Endothelial cell of umbilical vein (primary cell): ENCODE measurements around the gene SEC14L1. TPM values are rescaled to one million over a fixed set of nuclear protein-coding genes. Genes with fewer than 3 reads are reported as not detected.
A peak's percentile ranks its signal among the peaks of the same experiment; 100 is the strongest.

ENCODE experiments used
- BruUV-seq: library from RNA; stranded (reverse); fragments of 400-500 nt; replicated peaks from 2 replicates; lab custom pipeline; 2021; lab: Mats Ljungman, UMichigan
- CTCF ChIA-PET: fragments of 300-600, 350-600 bp; sonication (Branson Sonifier 250); formaldehyde crosslinking; loops from one replicate; lab custom pipeline; 2021; ENCODE audit warnings: antibody characterized with exemption, inconsistent platforms; lab: Charles Lee
- POLR2A ChIA-PET: fragments of 300-600, 350-600 bp; sonication (Branson Sonifier 250); formaldehyde crosslinking; loops from one replicate; lab custom pipeline; 2021; ENCODE audit warnings: antibody characterized with exemption, inconsistent platforms; lab: Charles Lee
- DNase-seq: peaks from one replicate; pipeline ENCODE4 v3.0.0-alpha.2; 2011; ENCODE audit warnings: low read depth, low spot score
- FAIRE-seq: peaks from 2 replicates; lab custom pipeline; 2011; peaks lifted over from hg19 to GRCh38; lab: Jason Lieb, UNC
- H2AFZ ChIP-seq: 2 replicates; pipeline ENCODE4 v1.6.0; 2012; ENCODE audit warnings: low read depth, low read length, control low read depth, inconsistent platforms
- H3K27ac ChIP-seq: 2 replicates; pipeline ENCODE4 v1.5.1; 2011; ENCODE audit warnings: low read depth, mild to moderate bottlenecking, control low read depth, low read length, moderate library complexity; ENCODE audit not compliant: insufficient read depth
- H3K27me3 ChIP-seq, 2 experiments: 2 replicates each; pipeline versions ENCODE4 v1.6.0 to v1.6.1; 2011; ENCODE audit warnings: low read length in 2 of 2, mixed read lengths in 1 of 2; ENCODE audit not compliant: control insufficient read depth in 2 of 2, insufficient read depth in 2 of 2
- H3K36me3 ChIP-seq, 2 experiments: 2 replicates in 1 of 2; 3 replicates in 1 of 2; pipeline ENCODE4 v1.5.1; 2011; ENCODE audit warnings: low read length in 2 of 2, mild to moderate bottlenecking in 1 of 2, moderate library complexity in 1 of 2; ENCODE audit not compliant: control insufficient read depth in 2 of 2, insufficient read depth in 2 of 2; ENCODE audit errors: extremely low read depth in 1 of 2
- H3K4me1 ChIP-seq: 3 replicates; pipeline ENCODE4 v1.5.1; 2011; ENCODE audit warnings: mild to moderate bottlenecking, low read length; ENCODE audit not compliant: control insufficient read depth, insufficient read depth; ENCODE audit errors: extremely low read depth
- H3K4me2 ChIP-seq: 2 replicates; pipeline ENCODE4 v1.6.1; 2011; ENCODE audit warnings: low read length, control low read depth, mixed read lengths; ENCODE audit not compliant: insufficient read depth
- H3K4me3 ChIP-seq, 3 experiments: fragments of 200-600 bp in 1 of 3; sonication (generic), shearing (Covaris generic) in 1 of 3; replicated peaks in 1 of 3; 2 replicates each; pipeline ENCODE4 v1.5.1; 2011 to 2016; ENCODE audit warnings: control low read depth in 3 of 3, low read length in 3 of 3, mild to moderate bottlenecking in 2 of 3, inconsistent platforms in 1 of 3, low read depth in 1 of 3, moderate library complexity in 1 of 3; ENCODE audit not compliant: insufficient read depth in 1 of 3
- H3K79me2 ChIP-seq: 2 replicates; pipeline ENCODE4 v1.6.0; 2012; ENCODE audit warnings: low read length, inconsistent platforms; ENCODE audit not compliant: control insufficient read depth, insufficient read depth
- H3K9ac ChIP-seq: replicated peaks from 2 replicates; pipeline ENCODE3; 2011; ENCODE audit warnings: low read length, control low read depth; ENCODE audit not compliant: insufficient read depth; ENCODE audit errors: extremely low read depth
- H3K9me1 ChIP-seq: replicated peaks from 3 replicates; pipeline ENCODE4 v1.6.0; 2011; ENCODE audit warnings: mild to moderate bottlenecking, low read length; ENCODE audit not compliant: control insufficient read depth, insufficient read depth; ENCODE audit errors: extremely low read depth
- H3K9me3 ChIP-seq: replicated peaks from 2 replicates; pipeline ENCODE4 v1.5.1; 2012; ENCODE audit warnings: low read length, inconsistent platforms; ENCODE audit not compliant: control insufficient read depth, insufficient read depth
- H4K20me1 ChIP-seq: replicated peaks from 2 replicates; pipeline ENCODE3; 2011; ENCODE audit warnings: mild to moderate bottlenecking, low read length; ENCODE audit not compliant: control insufficient read depth, insufficient read depth; ENCODE audit errors: extremely low read depth
- CTCF ChIP-seq, 2 donors: IDR thresholded peaks; 1 replicate in 1 of 2; 2 replicates in 1 of 2; pipeline ENCODE4 v1.5.1; 2011; ENCODE audit warnings: low read length in 2 of 2, mild to moderate bottlenecking in 2 of 2, moderate library complexity in 2 of 2, control low read depth in 1 of 2, inconsistent platforms in 1 of 2, low read depth in 1 of 2; ENCODE audit not compliant: insufficient read depth in 1 of 2; ENCODE audit errors: extremely low read depth in 1 of 2
- EZH2 ChIP-seq: IDR thresholded peaks from 2 replicates; pipeline ENCODE4 v1.6.1; 2012; ENCODE audit warnings: borderline replicate concordance, low read depth, mild to moderate bottlenecking, moderate library complexity, low read length, inconsistent platforms; ENCODE audit not compliant: severe bottlenecking
- FOS ChIP-seq: IDR thresholded peaks from 2 replicates; pipeline ENCODE4 v1.6.1; 2011; ENCODE audit warnings: mild to moderate bottlenecking, low read length, moderate library complexity, borderline replicate concordance; ENCODE audit not compliant: insufficient read depth
- JUN ChIP-seq: IDR thresholded peaks from 2 replicates; pipeline ENCODE4 v1.6.1; 2011; ENCODE audit warnings: borderline replicate concordance, low read depth; ENCODE audit not compliant: insufficient read length, insufficient read depth
- MAX ChIP-seq: IDR thresholded peaks from 2 replicates; pipeline ENCODE4 v1.6.1; 2011; ENCODE audit not compliant: insufficient read depth, insufficient read length
- POLR2A ChIP-seq: IDR thresholded peaks from 2 replicates; pipeline ENCODE4 v1.6.1; 2012; ENCODE audit warnings: low read depth, mild to moderate bottlenecking, control low read depth, low read length
- POLR2AphosphoS5 ChIP-seq: IDR thresholded peaks from 2 replicates; pipeline ENCODE4 v1.6.1; 2012; ENCODE audit warnings: low read depth, mild to moderate bottlenecking, control low read depth, low read length, moderate library complexity; ENCODE audit not compliant: insufficient read depth
- dilution Hi-C: fragments of 300-500 bp; cut with MboI; formaldehyde crosslinking; loops from one replicate; pipeline ENCODE4 v1.15.0; 2019; ENCODE audit warnings: low sequenced_read_pairs; ENCODE audit not compliant: extremely low pct_ligation_motif_present
- intact Hi-C: fragments of 100-400 bp; cut with micrococcal nuclease; formaldehyde crosslinking; loops from one replicate; pipeline ENCODE4 v1.10.0; 2022
- polyA plus RNA-seq, 4 experiments: library from polyadenylated mRNA; depleted of rRNA in 3 of 4; stranded (reverse) in 3 of 4; unstranded in 1 of 4; fragments of >200 nt; gene quantifications; 2 replicates each; pipeline versions ENCODE4 v1.2.1 to v1.2.3, GENCODE V29; 2011 to 2012; ENCODE audit warnings: missing spikeins in 1 of 4
- total RNA-seq: library from RNA; stranded (reverse); gene quantifications from 2 replicates; pipeline ENCODE4 v1.2.3, GENCODE V29; 2021

SEC14L1 gene
- total and polyA plus RNA-seq, 2 donors (not counting 3 experiments of a cell fraction or from before 2014, with no cell fraction given) = 215 to 631 TPM

GRCh38 chr17:77233127-77233526 is 92.4 kb downstream of the SEC14L1 start:
- H3K79me2 ChIP-seq = no peaks in the 10 kb centered on the region
- TF ChIP-seq FOS = no peak
- TF ChIP-seq EZH2 = no peak
- TF ChIP-seq MAX = no peak
- TF ChIP-seq POLR2A = no peak
- H4K20me1 ChIP-seq = no peaks in the 10 kb centered on the region
- BruUV-seq = no TSS peak
- ChIA-PET CTCF (no interaction called here), POLR2A (no interaction called here)
- H3K4me1 ChIP-seq = peaks cover 23% of the 10 kb centered on the region
- H2AFZ ChIP-seq = no peak overlapping the region
- no peak overlapping the region for H3K4me2 ChIP-seq
- H3K36me3 ChIP-seq = no peaks in the 10 kb centered on the region
- H3K27me3 ChIP-seq = no peaks in the 10 kb centered on the region
- intact Hi-C loops (no loop called here), dilution Hi-C loops (no loop called here)
- DNase-seq (no peak), FAIRE-seq (no peak)
- no peaks in the 10 kb centered on the region for H3K9me3 ChIP-seq
- H3K9ac ChIP-seq = no peak overlapping the region
- no peaks in the 10 kb centered on the region for H3K9me1 ChIP-seq
- H3K4me3 ChIP-seq = no peak overlapping the region
- H3K27ac ChIP-seq = peak overlapping the region; percentile 81

GRCh38 chr17:77233635-77234334 is 93.0 kb downstream of the SEC14L1 start:
- no peaks in the 10 kb centered on the region for H3K9me3 ChIP-seq
- ChIA-PET CTCF (interaction anchor here (0.7 to 1.2 kb wide), 3 partner anchors 14 to 19 kb away, joined by 3 to 4 read pairs (median 4); no protein-coding TSS in a partner anchor), POLR2A (no interaction called here)
- H3K4me3 ChIP-seq = no peak overlapping the region
- FAIRE-seq (peak; percentile 91), DNase-seq (peak; percentile 74)
- H3K27ac ChIP-seq = peak overlapping the region; percentile 81
- peak overlapping the region; percentile 31 for H3K9ac ChIP-seq
- H2AFZ ChIP-seq = no peak overlapping the region
- H3K9me1 ChIP-seq = no peaks in the 10 kb centered on the region
- H3K27me3 ChIP-seq = no peaks in the 10 kb centered on the region
- BruUV-seq = no TSS peak
- H3K36me3 ChIP-seq = no peaks in the 10 kb centered on the region
- H3K79me2 ChIP-seq = no peaks in the 10 kb centered on the region
- intact Hi-C loops (loop anchor here (2.0 kb wide), 1 partner anchor 27 kb away; no protein-coding TSS in a partner anchor), dilution Hi-C loops (no loop called here)
- peaks cover 23% of the 10 kb centered on the region for H3K4me1 ChIP-seq
- TF ChIP-seq POLR2AphosphoS5 = peak; percentile 79
- TF ChIP-seq FOS = peak; percentile 87
- no peak for TF ChIP-seq MAX
- TF ChIP-seq JUN = peak; percentile 100
- no peak for TF ChIP-seq EZH2
- no peak for TF ChIP-seq CTCF (IDR thresholded peaks at IDR 0.05; ENCODE audit: extremely low read depth in 1 of 2, insufficient read depth in 1 of 2, low read depth in 1 of 2, low read length in 2 of 2)
- no peak overlapping the region for H3K4me2 ChIP-seq
- H4K20me1 ChIP-seq = no peaks in the 10 kb centered on the region
